Measurements from ENCODE around the gene PMM2.
A peak's percentile ranks its signal among the peaks of the same experiment; 100 is the strongest.
"Not testable (repeated sequence)": the region's sequence is repeated elsewhere in the genome, so short reads cannot be mapped to it uniquely, and the experiment has no call there.

The PMM2 gene

DNA sequence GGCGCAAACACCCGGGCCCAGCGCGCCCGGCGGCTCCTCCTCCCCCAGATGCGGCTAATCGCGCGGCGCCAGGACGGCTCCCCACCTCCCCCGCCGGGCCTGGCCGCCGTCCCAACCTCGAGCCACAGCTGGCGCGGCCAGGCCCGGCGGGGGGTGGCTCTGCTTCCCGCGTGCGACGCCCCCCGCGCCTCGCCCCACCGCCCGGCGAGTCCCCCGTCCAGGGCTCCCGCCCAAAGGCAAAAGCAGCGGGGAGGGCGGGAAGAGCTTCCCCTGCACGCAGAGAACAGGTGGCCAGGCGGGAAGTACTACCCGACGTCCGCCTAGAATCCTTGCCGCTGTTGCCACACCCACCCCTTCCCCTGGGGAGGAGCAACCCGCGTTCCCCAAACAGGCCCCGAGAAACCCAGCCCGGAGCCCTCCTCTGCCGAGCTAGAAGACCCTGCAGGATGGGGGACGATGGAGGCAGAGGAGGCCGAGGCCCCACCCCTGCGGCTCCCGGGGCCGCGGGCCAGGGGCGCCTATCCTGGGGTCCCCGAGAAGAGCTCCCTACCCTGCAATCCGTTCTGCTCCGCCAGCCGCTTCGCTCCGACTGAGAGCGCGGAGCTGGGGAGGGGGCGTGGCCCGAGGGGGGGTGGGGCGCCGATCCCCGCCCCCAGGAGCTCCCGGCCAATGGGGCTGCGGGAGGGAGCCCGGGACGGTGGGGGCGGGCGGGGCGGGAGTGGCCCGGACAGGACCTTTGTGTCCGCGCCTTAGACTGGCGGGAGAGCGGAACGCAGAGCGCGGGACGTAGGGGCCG lies 71.0 kb downstream of the PMM2 start, which contains the start of gene CARHSP1:
CARHSP1 (minus strand) TSS at position 591 of the 796 bp plus-strand sequence. CDS start 9,678 bp downstream, outside the sequence.
- peaks cover 40% of the 10 kb centered on the region for H3K4me1 ChIP-seq (ENCODE audit: control insufficient read depth, insufficient read depth, low read length)

DNA sequence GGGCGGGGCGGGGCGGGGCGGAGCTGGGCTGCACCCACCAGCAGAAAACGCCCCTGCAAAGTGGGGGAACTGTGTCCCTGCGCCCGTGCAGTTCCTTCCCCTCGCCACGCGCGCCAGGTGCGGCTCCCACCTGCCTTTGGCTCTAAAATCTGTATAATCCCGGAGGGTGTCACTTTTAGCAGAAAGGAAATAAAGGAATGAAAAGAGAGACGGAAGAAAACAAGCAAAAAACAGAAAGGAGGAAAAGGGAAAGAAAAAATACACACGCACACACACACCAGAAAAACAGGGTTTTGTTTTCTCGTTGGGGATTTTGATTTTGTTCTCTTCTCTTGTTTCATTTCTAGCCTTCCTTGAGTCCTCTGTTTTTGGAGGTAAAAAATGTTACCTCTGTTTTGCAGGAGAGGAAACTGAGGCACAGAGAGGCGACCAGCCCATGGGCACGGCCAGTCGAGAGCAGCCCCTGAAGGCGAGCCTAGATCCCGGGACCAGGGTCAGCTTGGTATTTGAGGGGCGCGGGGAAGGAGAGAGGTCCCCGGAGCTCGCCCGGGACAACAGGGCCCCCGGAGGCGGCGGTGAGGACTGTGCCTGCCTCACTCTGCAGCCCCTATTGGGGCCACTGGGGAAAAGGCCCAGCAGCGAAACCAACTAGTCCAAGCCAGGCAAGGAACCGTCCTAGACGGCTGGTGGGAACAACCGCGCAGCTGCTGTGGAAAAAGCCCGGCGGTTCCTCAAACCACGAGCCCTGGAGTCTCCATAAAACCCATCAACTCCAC lies 71.8 kb downstream of the PMM2 start:
- no peak overlapping the region for H3K27ac ChIP-seq (ENCODE audit: low read length)
- H3K36me3 ChIP-seq (ENCODE audit: control insufficient read depth in 2 of 2, insufficient read depth in 2 of 2, low read length in 2 of 2), result no peaks in the 10 kb centered on the region
- H3K4me3 ChIP-seq (ENCODE audit: low read length in 2 of 2), result peak overlapping the region; percentile 58 to 59
- H3K9ac ChIP-seq (ENCODE audit: low read length in 2 of 2), result no peak overlapping the region
- no peaks in the 10 kb centered on the region for H3K9me3 ChIP-seq (ENCODE audit: control insufficient read depth in 2 of 2, low read length in 2 of 2)
- H3K27me3 ChIP-seq (ENCODE audit: control insufficient read depth in 1 of 2, insufficient read depth in 2 of 2, low read length in 2 of 2), result peaks cover 2 to 11% of the 10 kb centered on the region in 2 donors
- H3K4me1 ChIP-seq (ENCODE audit: control insufficient read depth, insufficient read depth, low read length), result peaks cover 33% of the 10 kb centered on the region

More for the DNA sequence above, 71.0 kb downstream of the PMM2 start, which contains the start of gene CARHSP1:
- H3K4me3 ChIP-seq (ENCODE audit: low read length in 2 of 2), result peak within 1 kb of the TSS; percentile 63 to 81
- no peaks in the 10 kb centered on the region for H3K9me3 ChIP-seq (ENCODE audit: control insufficient read depth in 2 of 2, low read length in 2 of 2)
- peak within 1 kb of the TSS; percentile 39 to 69 for H3K9ac ChIP-seq (ENCODE audit: low read length in 2 of 2)
- no peaks in the 10 kb centered on the region for H3K36me3 ChIP-seq (ENCODE audit: control insufficient read depth in 2 of 2, insufficient read depth in 2 of 2, low read length in 2 of 2)
- H3K27ac ChIP-seq (ENCODE audit: low read length), result peak within 1 kb of the TSS; percentile 24
- peaks cover 2 to 11% of the 10 kb centered on the region in 2 donors for H3K27me3 ChIP-seq (ENCODE audit: control insufficient read depth in 1 of 2, insufficient read depth in 2 of 2, low read length in 2 of 2)

DNA sequence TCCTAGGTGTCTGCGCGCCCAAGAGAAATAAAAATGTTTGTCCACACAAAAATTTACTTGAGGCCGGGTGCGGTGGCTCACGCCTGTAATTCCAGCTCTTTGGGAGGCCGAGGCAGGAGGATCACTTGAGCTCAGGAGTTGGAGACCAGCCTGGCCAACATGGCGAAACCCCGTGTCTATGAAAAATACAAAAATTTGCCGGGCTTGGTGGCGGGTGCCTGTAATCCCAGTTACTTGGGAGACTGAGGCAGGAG lies 72.3 kb downstream of the PMM2 start:
- H3K9ac ChIP-seq (ENCODE audit: low read length in 2 of 2); H3K4me3 ChIP-seq (ENCODE audit: low read length in 2 of 2); H3K9me3 ChIP-seq (ENCODE audit: control insufficient read depth in 2 of 2, low read length in 2 of 2); H3K27ac ChIP-seq (ENCODE audit: low read length); H3K36me3 ChIP-seq (ENCODE audit: control insufficient read depth in 2 of 2, insufficient read depth in 2 of 2, low read length in 2 of 2): not testable (repeated sequence)
- Histone ChIP-seq H3K4me1 (ENCODE audit: control insufficient read depth, insufficient read depth, low read length) (peaks cover 27% of the 10 kb centered on the region), H3K27me3 (ENCODE audit: control insufficient read depth in 1 of 2, insufficient read depth in 2 of 2, low read length in 2 of 2) (peaks cover 2 to 11% of the 10 kb centered on the region in 2 donors)

DNA sequence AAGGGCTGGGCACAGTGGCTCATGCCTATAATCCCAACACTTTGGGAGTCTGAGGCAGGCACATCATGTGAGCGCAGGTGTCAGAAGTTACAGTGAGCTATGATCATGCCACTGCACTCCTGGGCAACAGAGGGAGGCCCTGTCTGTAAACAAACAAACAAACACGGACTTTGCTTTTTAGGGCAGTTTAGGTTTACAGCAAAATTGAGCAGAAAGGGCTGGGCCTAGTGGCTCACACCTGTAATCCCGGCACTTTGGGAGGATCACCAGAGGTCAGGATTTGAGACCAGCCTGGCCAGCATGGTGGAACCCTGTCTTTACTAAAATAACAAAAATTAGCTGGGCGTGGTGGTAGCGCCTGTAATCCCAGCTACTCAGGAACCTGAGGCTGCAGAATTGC lies 74.4 kb downstream of the PMM2 start:
- Histone ChIP-seq H3K9me3 (ENCODE audit: control insufficient read depth in 2 of 2, low read length in 2 of 2) (no peaks in the 10 kb centered on the region), H3K27ac (ENCODE audit: low read length) (no peak overlapping the region), H3K9ac (ENCODE audit: low read length in 2 of 2) (no peak overlapping the region), H3K4me1 (ENCODE audit: control insufficient read depth, insufficient read depth, low read length) (peaks cover 12% of the 10 kb centered on the region), H3K27me3 (ENCODE audit: control insufficient read depth in 1 of 2, insufficient read depth in 2 of 2, low read length in 2 of 2) (peaks cover 0 to 2% of the 10 kb centered on the region in 2 donors), H3K4me3 (ENCODE audit: low read length in 2 of 2) (no peak overlapping the region), H3K36me3 (ENCODE audit: control insufficient read depth in 2 of 2, insufficient read depth in 2 of 2, low read length in 2 of 2) (no peaks in the 10 kb centered on the region)

DNA sequence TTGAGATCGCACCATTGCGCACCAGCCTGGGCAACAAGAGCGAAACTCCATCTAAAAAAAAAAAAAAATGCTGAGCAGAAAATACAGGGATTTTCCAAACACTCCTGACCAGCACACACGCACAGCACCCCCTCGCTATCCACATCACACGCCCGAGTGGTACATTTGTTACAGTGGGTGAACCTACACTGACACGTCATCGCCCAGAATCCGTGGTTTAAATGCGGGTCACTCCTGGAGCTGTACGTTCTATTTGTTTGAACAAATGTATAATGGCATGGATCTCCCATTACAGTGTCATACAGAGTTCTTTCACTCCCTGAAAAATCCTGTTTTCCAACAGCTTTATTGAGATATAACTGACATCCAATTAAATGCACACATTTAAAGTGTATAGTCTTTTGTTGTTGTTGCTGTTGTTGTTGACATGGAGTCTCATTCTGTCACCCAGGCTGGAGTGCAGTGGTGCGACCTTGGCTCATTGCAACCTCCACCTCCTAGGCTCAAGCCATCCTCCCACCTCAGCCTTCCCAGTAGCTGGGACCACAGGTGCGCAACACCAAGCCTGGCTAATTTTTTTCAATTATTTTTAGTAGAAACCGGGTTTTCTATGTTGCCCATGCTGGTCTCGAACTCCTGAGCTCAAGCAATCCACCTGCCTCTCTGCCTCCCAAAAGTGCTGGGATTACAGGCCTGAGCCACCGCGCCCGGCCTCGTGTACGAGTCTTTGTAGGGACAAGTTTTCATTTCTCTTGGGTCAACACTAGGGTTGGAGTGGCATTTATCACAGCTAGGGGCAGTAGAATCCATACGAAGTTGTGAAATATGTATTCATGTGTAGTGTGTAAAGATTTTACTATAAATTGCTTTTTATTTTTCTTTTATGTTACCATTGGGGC lies 75.6 kb downstream of the PMM2 start:
- Histone ChIP-seq H3K9ac (ENCODE audit: low read length in 2 of 2) (no peak overlapping the region), H3K4me3 (ENCODE audit: low read length in 2 of 2) (no peak overlapping the region), H3K27ac (ENCODE audit: low read length) (no peak overlapping the region), H3K4me1 (ENCODE audit: control insufficient read depth, insufficient read depth, low read length) (peaks cover under 1% of the 10 kb centered on the region), H3K9me3 (ENCODE audit: control insufficient read depth in 2 of 2, low read length in 2 of 2) (no peaks in the 10 kb centered on the region), H3K27me3 (ENCODE audit: control insufficient read depth in 1 of 2, insufficient read depth in 2 of 2, low read length in 2 of 2) (no peaks in the 10 kb centered on the region), H3K36me3 (ENCODE audit: control insufficient read depth in 2 of 2, insufficient read depth in 2 of 2, low read length in 2 of 2) (no peaks in the 10 kb centered on the region)

DNA sequence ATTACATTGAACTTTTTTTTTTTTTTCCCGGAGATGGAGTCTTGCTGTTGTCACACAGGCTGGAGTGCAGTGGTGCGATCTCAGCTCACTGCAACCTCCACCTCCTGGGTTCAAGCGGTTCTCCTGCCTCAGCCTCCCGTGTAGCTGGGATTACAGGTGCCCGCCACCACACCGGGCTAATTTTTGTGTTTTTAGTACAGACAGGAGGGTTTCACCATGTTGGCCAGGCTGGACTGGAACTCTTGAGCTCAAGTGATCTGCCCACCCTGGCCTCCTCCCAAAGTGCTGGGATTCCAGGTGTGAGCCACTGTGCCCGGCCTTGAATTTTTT lies 76.2 kb downstream of the PMM2 start:
- not testable (repeated sequence) for H3K27me3 ChIP-seq (ENCODE audit: control insufficient read depth in 1 of 2, insufficient read depth in 2 of 2, low read length in 2 of 2); H3K4me3 ChIP-seq (ENCODE audit: low read length in 2 of 2); H3K36me3 ChIP-seq (ENCODE audit: control insufficient read depth in 2 of 2, insufficient read depth in 2 of 2, low read length in 2 of 2); H3K9me3 ChIP-seq (ENCODE audit: control insufficient read depth in 2 of 2, low read length in 2 of 2); H3K9ac ChIP-seq (ENCODE audit: low read length in 2 of 2); H3K4me1 ChIP-seq (ENCODE audit: control insufficient read depth, insufficient read depth, low read length); H3K27ac ChIP-seq (ENCODE audit: low read length)

DNA sequence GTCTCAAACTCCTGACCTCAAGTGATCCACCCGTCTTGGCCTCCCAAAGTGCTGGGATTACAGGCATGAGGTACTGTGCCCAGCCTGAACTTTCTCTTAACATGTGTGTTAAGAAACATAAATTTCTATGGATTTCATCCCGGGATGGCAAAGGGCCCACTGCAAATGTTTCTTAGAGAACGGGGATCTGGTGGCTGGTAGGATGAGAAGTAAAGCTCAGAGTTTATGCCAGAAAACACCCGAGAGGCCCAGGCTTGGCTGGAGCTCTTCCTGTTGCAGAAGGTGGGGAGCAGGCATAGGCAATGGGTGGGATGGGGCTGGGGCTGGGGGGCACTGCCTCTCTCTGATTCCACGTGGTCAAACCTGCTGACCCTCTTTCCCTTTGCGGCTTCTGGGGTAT lies 76.7 kb downstream of the PMM2 start:
- no peak overlapping the region for H3K27ac ChIP-seq (ENCODE audit: low read length)
- no peaks in the 10 kb centered on the region for H3K36me3 ChIP-seq (ENCODE audit: control insufficient read depth in 2 of 2, insufficient read depth in 2 of 2, low read length in 2 of 2)
- H3K9me3 ChIP-seq (ENCODE audit: control insufficient read depth in 2 of 2, low read length in 2 of 2), result no peaks in the 10 kb centered on the region
- H3K27me3 ChIP-seq (ENCODE audit: control insufficient read depth in 1 of 2, insufficient read depth in 2 of 2, low read length in 2 of 2), result no peaks in the 10 kb centered on the region
- no peak overlapping the region for H3K9ac ChIP-seq (ENCODE audit: low read length in 2 of 2)
- no peak overlapping the region for H3K4me3 ChIP-seq (ENCODE audit: low read length in 2 of 2)
- no peaks in the 10 kb centered on the region for H3K4me1 ChIP-seq (ENCODE audit: control insufficient read depth, insufficient read depth, low read length)

DNA sequence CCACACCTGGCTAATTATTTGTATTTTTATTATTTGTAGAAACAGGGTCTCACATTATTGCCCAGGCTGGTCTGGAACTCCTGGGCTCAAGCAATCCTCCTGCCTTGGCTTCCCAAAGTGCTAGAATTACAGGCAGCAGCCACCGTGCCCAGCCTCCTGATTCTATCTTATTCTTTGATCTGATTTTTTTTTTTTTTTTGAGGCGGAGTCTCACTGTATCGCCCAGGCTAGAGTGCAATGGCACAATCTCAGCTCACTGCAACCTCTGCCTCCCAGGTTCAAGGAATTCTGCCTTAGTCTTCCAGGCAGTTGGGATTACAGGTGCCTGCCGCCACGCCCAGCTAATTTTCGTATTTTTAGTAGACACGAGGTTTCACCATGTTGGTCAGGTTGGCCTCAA lies 77.7 kb downstream of the PMM2 start:
- not testable (repeated sequence) for H3K36me3 ChIP-seq (ENCODE audit: control insufficient read depth in 2 of 2, insufficient read depth in 2 of 2, low read length in 2 of 2); H3K4me1 ChIP-seq (ENCODE audit: control insufficient read depth, insufficient read depth, low read length); H3K9me3 ChIP-seq (ENCODE audit: control insufficient read depth in 2 of 2, low read length in 2 of 2); H3K27ac ChIP-seq (ENCODE audit: low read length); H3K9ac ChIP-seq (ENCODE audit: low read length in 2 of 2); H3K27me3 ChIP-seq (ENCODE audit: control insufficient read depth in 1 of 2, insufficient read depth in 2 of 2, low read length in 2 of 2); H3K4me3 ChIP-seq (ENCODE audit: low read length in 2 of 2)

DNA sequence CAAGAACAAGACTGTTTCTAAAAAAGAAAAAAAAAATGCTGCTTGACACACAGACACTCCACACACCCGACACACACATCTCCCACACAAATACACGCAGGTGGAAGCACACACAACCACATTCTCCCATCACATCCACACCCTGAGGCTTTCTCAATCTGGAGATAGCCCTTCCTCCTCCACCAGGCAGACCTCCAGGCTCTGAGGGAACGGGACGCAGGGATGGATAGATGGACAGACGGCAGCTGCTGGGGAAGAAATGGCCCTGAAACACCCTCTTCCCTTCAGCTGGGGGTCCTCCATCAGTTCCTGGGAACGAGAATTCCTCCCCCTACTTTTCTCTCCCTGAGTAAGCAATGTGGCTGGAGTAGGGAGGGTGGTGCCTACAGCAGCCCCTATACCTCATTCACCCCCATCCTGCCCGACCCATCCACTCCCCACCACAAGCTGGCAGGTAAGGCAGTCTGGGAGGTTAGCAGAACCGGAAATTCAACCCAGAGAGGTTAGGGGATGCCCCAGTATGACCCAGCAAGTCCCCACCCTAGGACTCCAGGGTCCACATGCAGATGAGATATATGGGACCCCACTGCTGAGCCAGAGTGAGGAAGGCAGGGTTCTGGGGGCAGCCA lies 80.4 kb downstream of the PMM2 start:
- no peaks in the 10 kb centered on the region for H3K9me3 ChIP-seq (ENCODE audit: control insufficient read depth in 2 of 2, low read length in 2 of 2)
- H3K27ac ChIP-seq (ENCODE audit: low read length), result no peak overlapping the region
- no peaks in the 10 kb centered on the region for H3K27me3 ChIP-seq (ENCODE audit: control insufficient read depth in 1 of 2, insufficient read depth in 2 of 2, low read length in 2 of 2)
- H3K9ac ChIP-seq (ENCODE audit: low read length in 2 of 2), result no peak overlapping the region
- no peaks in the 10 kb centered on the region for H3K4me1 ChIP-seq (ENCODE audit: control insufficient read depth, insufficient read depth, low read length)
- H3K36me3 ChIP-seq (ENCODE audit: control insufficient read depth in 2 of 2, insufficient read depth in 2 of 2, low read length in 2 of 2), result no peaks in the 10 kb centered on the region
- no peak overlapping the region for H3K4me3 ChIP-seq (ENCODE audit: low read length in 2 of 2)

DNA sequence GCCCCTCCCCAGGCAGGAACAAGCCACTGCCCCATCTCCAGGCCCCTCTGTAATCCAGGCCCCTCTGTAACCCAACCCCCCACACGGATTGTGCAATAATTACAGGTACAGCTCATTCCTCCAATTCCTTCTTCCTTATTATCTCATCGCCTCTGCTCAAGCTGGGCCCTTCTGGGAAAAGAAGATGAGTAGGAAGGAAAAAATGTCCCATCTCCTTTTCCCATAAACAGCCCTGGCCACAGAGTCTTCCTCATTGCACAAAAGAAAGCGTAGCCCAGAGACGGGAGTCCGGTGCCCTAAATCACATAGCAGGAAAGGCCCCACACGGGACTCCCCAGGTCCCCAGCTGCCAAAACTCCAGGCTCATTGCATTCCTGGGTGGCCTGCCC lies 80.9 kb downstream of the PMM2 start:
- H3K36me3 ChIP-seq (ENCODE audit: control insufficient read depth in 2 of 2, insufficient read depth in 2 of 2, low read length in 2 of 2), result no peaks in the 10 kb centered on the region
- H3K27ac ChIP-seq (ENCODE audit: low read length), result no peak overlapping the region
- no peak overlapping the region for H3K4me3 ChIP-seq (ENCODE audit: low read length in 2 of 2)
- H3K27me3 ChIP-seq (ENCODE audit: control insufficient read depth in 1 of 2, insufficient read depth in 2 of 2, low read length in 2 of 2), result no peaks in the 10 kb centered on the region
- H3K4me1 ChIP-seq (ENCODE audit: control insufficient read depth, insufficient read depth, low read length), result no peaks in the 10 kb centered on the region
- H3K9me3 ChIP-seq (ENCODE audit: control insufficient read depth in 2 of 2, low read length in 2 of 2), result no peaks in the 10 kb centered on the region
- no peak overlapping the region for H3K9ac ChIP-seq (ENCODE audit: low read length in 2 of 2)

Data from stomach smooth muscle (tissue), 2 donors.